LNCaP clone FGC (cell line): Measurements from ENCODE around the gene LMAN2.

ENCODE experiments used
- DNase-seq: peaks from one replicate; pipeline ENCODE4 v3.0.0-alpha.2; 2011; ENCODE audit warnings: low read depth
- H3K4me3 ChIP-seq: 2 replicates; pipeline ENCODE4 v1.5.1; 2011; ENCODE audit warnings: mild to moderate bottlenecking, low read depth, low read length, control low read depth
- TF ChIP-seq, protein P1 (sequence below): IDR thresholded peaks from 2 replicates; pipeline ENCODE4 v1.5.1; 2012; ENCODE audit warnings: mild to moderate bottlenecking; ENCODE audit not compliant: control insufficient read depth, insufficient read depth; ENCODE audit errors: extremely low read depth

The LMAN2 gene

DNA sequence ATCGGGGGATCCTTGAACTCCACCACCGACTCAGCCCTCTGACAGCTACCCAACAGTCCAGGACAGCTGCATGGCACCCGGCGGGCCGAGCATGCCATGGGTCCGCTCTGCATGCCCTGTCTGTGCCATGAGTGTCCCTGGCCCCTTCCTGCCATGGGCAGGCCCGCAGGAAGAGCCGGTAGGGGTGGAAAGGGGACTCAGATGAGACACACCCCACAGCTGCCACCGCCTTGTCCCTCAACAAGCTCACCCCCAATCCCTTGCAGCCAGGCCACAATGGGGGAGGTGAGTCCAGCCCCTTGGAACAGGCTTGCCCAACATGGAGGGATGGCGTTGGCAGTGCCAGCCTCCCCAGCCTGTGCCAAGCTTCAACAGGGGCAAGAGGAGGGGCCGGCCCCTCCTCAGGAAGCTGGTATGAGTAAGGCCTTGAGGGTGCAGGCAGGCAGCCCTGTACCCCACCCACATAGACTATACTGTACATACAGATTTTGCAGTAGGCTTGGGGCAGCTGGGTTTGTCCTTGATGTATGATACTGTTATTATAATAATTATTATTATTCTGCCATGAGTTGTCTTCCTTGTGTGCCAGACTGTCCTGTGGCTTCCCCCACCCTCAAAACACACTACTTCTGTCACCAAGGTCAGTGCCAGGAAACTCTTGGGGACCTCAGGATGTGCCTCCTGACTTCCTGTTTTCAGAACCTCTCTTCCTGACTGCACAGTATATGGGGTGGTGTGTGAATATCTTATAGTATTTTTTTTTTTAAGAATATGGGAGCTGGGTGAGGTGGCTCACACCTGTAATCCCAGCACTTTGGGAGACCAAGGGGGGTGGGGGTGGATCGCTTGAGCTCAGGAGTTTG, 20.8 kb upstream of the LMAN2 start:
- TF ChIP-seq, protein P1, sequence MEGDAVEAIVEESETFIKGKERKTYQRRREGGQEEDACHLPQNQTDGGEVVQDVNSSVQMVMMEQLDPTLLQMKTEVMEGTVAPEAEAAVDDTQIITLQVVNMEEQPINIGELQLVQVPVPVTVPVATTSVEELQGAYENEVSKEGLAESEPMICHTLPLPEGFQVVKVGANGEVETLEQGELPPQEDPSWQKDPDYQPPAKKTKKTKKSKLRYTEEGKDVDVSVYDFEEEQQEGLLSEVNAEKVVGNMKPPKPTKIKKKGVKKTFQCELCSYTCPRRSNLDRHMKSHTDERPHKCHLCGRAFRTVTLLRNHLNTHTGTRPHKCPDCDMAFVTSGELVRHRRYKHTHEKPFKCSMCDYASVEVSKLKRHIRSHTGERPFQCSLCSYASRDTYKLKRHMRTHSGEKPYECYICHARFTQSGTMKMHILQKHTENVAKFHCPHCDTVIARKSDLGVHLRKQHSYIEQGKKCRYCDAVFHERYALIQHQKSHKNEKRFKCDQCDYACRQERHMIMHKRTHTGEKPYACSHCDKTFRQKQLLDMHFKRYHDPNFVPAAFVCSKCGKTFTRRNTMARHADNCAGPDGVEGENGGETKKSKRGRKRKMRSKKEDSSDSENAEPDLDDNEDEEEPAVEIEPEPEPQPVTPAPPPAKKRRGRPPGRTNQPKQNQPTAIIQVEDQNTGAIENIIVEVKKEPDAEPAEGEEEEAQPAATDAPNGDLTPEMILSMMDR: no peak
- no peak for DNase-seq
- no peak overlapping the region for H3K4me3 ChIP-seq

DNA sequence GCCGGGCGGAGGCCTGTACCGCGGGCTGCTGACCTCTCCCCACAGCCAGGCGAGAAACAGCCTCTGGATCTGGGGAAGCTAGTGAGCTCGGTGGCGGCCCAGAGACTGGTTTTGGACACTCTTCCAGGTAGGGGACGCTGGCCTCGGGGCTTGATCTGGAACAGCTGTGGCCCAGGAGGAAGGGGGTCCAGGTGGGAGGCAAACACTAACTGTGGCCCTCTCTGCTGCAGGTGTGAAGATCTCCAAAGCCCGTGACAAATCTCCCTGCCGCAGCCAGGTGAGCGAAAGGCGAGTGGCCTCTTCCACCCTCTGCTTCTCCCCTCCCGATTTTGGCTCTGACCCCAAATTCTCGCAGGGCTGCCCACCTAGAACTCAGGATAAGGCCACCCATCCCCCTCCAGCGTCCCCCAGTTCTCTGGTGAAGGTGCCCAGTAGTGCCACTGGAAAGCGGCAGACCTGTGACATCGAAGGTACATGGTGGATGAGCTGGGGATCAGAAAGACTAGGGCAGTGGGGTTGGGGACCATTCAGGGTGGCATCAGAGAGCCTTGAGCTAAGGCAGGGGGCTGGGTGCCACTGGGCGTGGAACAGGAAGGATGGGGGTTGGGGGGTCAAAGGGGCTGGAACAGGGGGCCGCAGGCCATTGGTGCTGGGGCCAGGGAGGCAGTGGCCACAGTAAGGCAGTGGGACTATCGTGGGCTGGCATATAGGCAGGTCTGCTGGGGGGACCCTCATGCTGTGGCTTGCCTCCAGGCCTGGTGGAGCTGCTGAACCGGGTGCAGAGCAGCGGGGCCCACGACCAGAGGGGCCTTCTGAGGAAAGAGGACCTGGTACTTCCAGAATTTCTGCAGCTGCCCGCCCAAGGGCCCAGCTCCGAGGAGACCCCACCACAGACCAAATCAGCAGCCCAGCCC, 19.9 kb upstream of the LMAN2 start:
- no peak for DNase-seq
- peak overlapping the region; percentile 60 for H3K4me3 ChIP-seq
- TF ChIP-seq, protein P1: no peak

DNA sequence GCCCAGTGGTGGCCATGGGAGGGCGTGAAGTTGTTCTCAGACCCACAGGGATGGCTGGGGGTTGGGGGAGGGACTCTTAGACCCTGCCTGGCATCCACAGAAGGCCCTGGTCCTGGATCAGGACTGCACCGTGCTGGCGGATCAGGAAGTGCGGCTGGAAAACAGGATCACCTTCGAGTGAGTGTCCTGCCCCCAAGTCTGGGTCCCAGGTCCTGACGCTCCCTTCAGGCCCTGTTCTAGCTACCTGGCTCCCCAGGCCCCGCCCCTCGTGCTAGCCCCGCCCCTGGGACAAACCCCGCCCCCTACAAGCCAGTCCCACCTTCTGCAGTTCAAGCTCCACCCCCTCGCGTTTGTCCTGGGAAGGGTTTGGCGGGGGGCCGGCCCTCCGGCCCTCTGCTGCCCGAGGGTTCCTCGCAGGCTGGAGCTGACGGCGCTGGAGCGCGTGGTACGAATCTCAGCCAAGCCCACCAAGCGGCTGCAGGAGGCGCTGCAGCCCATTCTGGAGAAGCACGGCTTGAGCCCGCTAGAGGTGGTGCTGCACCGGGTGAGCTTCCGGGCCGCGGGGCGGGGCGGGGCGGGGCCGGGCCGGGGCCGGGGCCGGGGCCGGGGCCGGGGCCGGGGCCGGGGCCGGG, 19.1 kb upstream of the LMAN2 start:
- TF ChIP-seq, protein P1: peak; percentile 49
- DNase-seq: peak; percentile 70
- peak overlapping the region; percentile 60 for H3K4me3 ChIP-seq

DNA sequence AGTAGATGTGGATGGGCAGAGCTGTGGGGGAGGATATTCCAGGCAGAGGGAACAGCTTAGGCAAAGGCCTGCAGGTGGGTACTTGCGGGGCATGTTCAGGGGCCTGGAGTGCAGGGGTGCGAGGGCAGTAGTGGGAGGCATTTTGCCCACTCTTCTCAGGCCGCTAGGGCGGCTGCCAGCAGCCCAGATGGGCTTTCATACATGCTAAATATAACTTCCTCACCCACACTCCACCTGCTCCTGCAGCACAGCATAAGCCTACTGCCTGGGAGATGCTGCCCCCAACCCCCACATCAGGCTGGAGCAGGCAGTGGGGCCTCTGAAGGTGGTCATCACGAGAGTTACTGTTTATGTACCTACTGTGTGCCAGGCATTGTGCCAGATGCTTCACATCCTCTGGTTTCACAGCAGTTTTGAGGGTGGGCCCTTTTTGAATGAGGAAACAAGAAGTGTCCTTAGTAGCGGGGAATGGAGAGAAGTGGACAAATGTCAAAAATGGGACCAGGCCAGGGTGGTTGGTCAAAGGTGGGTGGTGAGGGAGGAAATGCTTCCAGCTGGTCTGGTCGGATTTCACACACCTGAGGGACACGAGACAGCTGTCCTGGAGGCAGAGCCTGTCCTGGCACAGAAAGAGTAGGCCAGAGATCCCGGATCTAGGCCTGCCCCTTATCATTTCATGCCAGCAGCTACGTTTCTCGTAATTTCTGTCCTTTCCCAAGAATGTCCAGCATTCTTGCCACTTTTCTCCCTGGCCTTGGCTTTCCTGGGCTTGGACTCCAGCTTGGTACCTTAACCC, 18.4 kb upstream of the LMAN2 start:
- TF ChIP-seq, protein P1: no peak
- H3K4me3 ChIP-seq: peak overlapping the region; percentile 16; the same call in 1 of the 2 replicates
- no peak for DNase-seq

DNA sequence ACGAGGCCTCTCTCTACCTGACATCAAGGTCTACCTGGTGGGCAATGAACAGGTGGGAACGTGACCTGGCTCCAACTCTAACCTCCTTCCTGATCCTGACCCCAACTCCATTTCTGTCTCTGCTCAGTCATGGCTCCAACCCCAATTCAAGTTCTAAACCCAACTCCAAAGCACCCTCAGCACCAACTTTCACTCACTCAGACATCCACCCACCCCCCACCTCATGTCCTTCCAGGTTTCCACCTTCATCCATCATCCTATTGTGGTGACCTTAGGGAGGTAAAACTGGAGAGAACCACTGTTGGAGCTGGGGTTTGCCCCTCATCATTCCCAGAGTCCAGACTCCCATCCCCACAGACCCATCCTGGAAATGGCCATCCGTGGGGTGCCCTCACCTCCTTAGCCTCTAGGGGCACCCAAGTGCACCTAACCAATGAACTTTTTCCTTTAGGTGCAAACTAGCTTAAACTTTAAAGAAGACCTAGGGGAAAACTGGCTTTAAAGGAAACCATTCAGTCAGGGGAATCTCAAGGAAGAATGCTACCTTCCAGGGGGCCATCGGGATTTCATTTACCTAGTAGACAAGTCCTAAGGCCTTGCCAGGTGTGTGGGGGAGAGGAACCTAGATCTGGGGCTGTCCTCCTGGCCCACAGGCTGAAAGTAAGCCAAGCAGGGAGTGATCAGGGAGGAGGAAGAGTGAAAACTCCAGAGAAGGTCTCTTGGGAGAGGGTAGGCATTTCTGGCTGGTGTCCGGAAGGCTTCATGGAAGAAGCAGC, 17.6 kb upstream of the LMAN2 start:
- no peak overlapping the region for H3K4me3 ChIP-seq
- TF ChIP-seq, protein P1: peak; percentile 63
- DNase-seq: no peak
